ENCODE measurements around the gene MCF2L. TPM values are rescaled to one million over a fixed set of nuclear protein-coding genes. Genes with fewer than 3 reads are reported as not detected.
"Not testable (repeated sequence)": the region's sequence is repeated elsewhere in the genome, so short reads cannot be mapped to it uniquely, and the experiment has no call there.

The MCF2L gene
- polyA plus RNA-seq, 3 donors = 34.8 to 43.4 (median 35.8) TPM

GRCh38 chr13:113046883-113047244, 77.8 kb downstream of the MCF2L start:
- DNase-seq = no peak

DNA sequence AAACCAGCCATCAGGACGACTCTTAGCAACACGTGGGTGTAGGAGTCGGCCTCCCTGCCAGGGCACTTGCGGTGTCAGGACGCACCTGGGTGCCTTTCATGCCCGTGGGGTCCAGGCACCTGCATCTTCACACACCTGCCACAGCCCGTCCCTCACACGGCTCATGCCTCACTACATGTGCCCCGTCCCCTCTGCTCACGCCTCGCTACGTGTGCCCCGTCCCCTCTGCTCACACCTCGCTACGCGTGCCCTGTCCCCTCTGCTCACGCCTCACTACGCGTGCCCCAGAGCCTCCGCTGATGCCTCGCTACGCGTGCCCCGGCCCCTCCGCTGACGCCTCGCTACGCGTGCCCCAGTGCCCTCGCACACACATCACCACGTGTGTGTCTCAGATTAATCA, 78.6 kb downstream of the MCF2L start:
- no peak for DNase-seq

GRCh38 chr13:113048766-113049165, 79.8 kb downstream of the MCF2L start:
- no peak for DNase-seq

DNA sequence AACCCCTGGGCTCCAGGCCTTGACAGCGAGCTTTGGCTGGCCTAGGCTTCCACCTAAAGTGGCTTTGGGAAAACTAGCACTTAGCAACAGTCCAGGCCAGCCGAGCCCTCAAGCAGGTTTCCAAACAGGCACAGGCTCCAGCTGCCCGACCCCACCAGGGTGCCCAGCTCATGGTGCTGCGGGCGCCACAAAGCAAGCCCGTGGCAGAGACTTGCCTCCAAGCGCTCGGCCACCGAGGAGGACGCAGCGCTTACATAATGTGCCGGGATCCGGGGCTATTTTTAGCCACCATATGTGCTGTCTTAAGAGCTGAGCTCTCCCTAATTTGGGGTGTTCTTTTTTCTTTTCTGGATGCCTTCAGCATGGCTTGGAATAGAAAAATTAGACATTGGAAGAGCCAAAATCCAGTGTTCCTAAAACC, 80.5 kb downstream of the MCF2L start:
- DNase-seq = no peak

GRCh38 chr13:113049981-113050380, 81.0 kb downstream of the MCF2L start:
- DNase-seq = no peak

DNA sequence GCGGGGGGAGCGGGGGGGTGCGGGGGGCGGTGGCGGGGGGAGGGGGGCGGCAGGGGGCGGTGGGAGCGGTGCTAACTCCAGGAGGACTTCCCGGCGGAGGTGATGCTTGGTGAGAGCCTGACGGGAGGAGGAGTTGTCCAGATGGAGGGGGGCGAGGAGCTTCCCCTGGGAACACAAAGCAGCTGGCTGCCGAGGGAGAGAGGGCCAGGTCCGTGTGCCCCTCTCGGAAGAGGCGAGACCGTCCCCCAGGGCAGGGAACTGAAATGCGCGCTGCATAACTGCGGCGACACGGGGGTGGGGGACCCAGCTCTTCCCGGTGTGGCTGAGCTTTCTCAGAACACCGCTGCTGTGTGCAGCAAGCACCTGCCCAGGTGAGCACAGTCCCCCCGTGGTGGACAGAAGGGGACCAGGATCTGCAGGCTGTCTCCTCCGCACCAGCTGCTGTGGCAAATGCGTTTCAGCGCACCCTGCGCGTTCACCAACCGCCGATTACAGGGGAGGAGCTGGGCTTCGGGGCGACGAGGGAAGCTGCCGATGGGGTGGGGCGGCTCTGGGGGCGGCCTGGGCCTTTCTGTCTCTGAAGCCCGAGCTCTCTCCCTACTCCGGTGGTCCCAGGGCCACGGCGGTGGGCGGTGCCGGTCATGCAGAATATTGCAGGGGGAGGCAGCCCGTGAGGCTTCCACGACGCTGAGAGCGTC, 81.9 kb downstream of the MCF2L start:
- no peak for DNase-seq

GRCh38 chr13:113051641-113052040, 82.6 kb downstream of the MCF2L start:
- DNase-seq = no peak

- no peak for DNase-seq
Measured at GRCh38 chr13:113052206-113052605, 83.2 kb downstream of the MCF2L start.

DNA sequence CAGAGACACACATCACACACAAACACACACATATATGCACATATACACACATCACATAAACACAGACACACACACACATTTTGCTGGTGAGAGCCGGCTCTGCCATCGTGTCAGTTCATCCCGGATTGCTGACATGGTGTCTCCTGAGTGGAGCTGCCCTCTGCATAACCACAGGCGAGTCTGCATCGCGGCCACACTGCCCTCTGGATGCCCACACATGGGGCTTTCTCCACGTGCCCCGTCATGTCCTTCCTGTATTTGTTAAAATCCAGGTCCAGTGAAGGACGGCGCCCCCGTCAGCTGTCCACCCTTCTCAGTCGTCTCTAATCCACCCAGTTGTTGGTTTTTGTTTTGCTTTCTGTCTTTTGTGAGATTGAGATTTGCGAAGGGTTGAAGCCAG, 84.0 kb downstream of the MCF2L start:
- no peak for DNase-seq

GRCh38 chr13:113053376-113053775, 84.4 kb downstream of the MCF2L start:
- no peak for DNase-seq

DNA sequence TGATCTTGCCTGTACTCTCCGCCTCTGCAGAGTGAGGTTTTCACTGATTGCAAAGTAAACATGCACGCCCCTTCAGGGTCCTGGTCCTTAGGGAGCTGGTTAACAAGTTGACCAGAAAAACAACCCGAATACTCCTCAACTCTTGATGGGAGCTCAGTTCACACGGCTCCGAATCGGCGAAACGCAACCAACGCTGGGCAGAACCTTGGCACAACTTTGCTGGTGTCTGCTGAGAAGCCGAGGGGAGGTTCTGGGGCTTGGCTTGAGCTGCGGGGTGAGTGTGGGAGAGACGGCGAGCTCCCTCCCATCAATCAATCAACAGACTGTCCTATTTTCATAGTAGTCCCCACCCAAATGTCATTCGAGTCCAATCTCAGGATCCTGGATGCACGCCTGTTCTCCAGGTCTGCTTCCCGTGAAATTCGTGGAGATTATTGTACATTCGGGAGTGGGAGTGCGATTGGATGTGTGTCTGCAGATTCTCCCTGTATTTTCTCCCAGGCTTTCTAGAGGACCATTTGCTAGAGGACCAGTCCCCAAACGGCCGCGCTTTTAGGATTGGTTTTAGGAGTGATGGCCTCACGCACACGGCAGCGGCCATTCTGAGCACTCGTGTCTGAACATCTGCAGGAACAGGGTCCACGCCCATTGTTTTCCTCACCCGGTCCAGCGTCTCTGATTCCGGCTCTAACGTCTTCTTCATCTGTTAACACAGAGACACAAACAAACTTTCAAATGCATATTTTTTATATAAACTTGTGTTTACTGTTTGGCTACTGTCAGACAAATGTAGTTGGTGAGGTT, 85.0 kb downstream of the MCF2L start:
- no peak for DNase-seq

GRCh38 chr13:113057084-113057483, 88.1 kb downstream of the MCF2L start:
- no peak for DNase-seq

DNA sequence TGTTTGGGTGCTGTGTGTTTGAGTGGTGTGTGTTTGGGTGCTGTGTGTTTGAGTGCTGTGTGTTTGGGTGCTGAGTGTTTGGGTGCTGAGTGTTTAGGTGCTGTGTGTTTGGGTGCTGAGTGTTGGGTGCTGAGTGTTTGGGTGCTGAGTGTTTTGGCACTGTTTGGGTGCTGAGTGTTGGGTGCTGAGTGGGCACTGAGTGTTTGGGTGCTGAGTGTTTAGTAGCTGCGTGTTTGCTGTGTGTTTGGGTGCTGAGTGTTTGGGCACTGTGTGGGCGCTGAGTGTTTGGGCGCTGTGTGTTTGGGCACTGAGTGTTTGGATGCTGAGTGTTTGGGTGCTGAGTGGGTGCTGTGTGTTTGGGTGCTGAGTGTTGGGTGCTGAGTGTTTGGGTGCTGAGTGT, 88.5 kb downstream of the MCF2L start:
- not testable (repeated sequence) for DNase-seq

GRCh38 chr13:113058129-113058987, 89.3 kb downstream of the MCF2L start:
- DNase-seq = no peak

DNA sequence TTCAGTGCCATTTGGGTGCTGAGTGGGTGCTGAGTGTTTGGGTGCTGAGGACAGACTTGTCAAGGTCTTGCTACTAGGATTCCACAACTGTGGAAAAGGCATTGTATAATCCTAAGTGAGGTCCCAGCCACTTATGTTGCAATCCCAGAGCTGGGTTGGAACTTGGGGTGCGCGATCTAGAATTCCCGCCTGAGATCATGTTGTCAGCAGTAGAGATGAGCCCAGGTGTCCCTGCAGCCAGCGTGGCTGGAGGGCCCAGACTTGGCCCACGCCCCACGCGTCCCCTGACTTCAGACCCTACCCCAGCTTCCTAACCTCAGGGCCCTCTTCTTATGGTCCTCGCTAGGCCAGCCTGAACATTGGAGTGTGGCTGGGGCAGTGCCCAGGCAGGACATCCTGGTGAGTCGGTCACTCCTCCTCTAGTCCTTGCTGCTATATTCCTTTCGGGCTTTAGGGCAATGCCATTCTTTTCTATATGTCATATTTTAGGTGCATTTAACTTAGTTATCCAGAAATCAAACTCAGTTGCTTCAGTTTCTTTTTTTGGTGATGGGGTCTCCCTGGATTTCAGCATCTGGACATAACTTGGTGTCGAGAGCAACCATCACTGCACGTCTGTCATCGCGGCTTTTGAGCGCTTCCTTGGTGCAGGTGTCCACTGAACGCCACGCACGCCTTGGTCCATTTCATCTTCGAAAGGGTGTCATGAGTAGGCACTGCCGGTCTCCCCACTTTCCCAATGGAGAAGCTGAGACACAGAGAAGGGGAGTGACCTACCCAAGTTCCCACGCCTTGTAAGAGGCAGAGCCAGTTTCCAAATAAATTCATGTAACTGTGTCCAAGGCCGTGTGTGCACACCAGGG, 90.2 kb downstream of the MCF2L start:
- DNase-seq = no peak

- DNase-seq = no peak
Measured at GRCh38 chr13:113059891-113060290, 90.9 kb downstream of the MCF2L start.

DNA sequence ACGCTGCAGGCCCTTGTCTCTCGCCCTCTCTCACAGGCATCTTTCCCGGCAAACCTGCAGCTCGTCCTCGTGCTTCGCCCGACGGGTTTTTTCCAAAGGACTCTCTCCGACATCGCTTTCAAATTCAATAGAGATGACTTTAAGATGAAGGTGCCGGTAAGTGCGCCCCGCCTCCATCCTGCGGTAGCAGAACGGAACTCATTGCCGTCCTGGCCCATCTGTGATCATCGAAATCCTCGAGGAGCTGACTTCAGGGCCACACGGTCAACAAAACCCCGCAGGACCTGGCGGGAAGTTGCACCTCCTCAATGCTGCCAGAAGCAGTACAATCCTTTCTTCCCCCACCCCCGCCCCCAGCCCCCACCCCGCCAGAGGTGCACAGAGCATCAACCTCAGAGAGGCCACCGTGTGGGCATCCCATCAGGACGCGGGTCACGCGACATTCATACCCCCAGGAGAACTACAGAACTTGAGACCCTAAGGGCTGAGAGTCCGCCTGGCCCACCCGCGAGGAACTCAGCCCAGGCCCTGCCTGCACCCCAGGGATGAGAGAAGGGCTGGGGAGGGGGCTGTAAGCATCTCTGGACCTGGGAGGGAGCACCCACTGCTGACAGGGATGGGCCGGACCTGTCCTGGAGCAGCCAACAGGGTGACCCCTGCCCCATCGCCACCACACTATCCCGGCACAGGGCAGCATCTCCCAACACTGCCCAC, 91.7 kb downstream of the MCF2L start:
- no peak for DNase-seq

DNA sequence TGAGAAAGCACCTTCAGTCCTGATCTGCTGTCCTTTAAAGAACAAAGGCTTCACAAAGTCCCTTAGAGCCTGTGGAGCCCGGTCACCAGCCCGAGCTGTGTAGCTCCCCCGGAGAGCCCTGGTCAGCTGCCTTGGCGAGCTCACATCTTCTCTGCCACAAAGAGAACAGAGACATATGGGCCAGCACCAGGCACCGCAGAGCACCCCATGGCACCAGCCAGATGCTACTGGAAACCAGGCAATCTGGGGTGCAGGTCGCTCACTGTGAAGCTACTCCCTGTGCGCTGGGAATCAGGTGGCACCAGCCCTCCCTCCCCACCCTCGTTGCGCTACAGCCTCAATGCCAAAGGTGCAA, 92.2 kb downstream of the MCF2L start:
- DNase-seq = no peak

GRCh38 chr13:113061796-113062425, 92.9 kb downstream of the MCF2L start:
- DNase-seq = no peak

- DNase-seq = no peak
Measured at GRCh38 chr13:113062691-113063090, 93.7 kb downstream of the MCF2L start.

DNA sequence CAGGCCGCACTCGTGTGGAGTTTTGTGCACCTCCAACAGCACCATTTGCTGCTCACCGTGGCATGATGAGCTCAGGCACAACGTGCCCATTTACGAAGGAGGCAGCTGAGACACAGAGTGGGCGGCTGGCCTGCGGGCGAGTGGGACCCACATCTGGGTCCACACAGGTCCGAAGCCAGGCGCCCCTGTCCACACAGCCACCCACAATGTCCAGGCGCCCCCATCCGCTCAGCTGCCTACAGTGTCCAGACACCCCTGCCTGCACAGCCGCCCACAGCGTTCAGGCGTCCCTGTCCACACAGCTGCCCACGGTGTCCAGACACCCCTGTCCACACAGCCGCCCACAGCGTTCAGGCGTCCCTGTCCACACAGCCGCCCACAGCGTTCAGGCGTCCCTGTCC, 94.1 kb downstream of the MCF2L start:
- no peak for DNase-seq

Data from renal pelvis (tissue), 4 donors.